Testis (tissue), 2 donors: ENCODE data around the gene ADSS1.

ENCODE experiments used
- CTCF ChIP-seq, 3 experiments: fragments of 450-650 bp in 2 of 3; fragments of 200-600 bp in 1 of 3; sonication (generic) in 1 of 3; IDR thresholded peaks; one replicate each; pipeline ENCODE4 v1.5.1; 2016 to 2019; ENCODE audit warnings: antibody characterized with exemption in 3 of 3, mild to moderate bottlenecking in 2 of 3, moderate library complexity in 1 of 3
- POLR2A ChIP-seq: fragments of 450-650 bp; IDR thresholded peaks from one replicate; pipeline ENCODE4 v1.6.1; 2017; ENCODE audit warnings: antibody characterized with exemption, mild to moderate bottlenecking, moderate library complexity

- TF ChIP-seq CTCF (IDR thresholded peaks at IDR 0.05) (no peak), POLR2A (no peak)
Measured at GRCh38 chr14:104771918-104772706, 48.1 kb downstream of the ADSS1 start.
